ENCODE results near the gene ENOX1.
"Not testable (repeated sequence)": the region's sequence is repeated elsewhere in the genome, so short reads cannot be mapped to it uniquely, and the experiment has no call there.

Gene ENOX1

GRCh38 chr13:43200736-43201135, 586.0 kb downstream of the ENOX1 start:
- DNase-seq (ENCODE audit: low read depth): no peak

GRCh38 chr13:43200307-43200706, 586.5 kb downstream of the ENOX1 start:
- no peak for DNase-seq (ENCODE audit: low read depth)

DNA sequence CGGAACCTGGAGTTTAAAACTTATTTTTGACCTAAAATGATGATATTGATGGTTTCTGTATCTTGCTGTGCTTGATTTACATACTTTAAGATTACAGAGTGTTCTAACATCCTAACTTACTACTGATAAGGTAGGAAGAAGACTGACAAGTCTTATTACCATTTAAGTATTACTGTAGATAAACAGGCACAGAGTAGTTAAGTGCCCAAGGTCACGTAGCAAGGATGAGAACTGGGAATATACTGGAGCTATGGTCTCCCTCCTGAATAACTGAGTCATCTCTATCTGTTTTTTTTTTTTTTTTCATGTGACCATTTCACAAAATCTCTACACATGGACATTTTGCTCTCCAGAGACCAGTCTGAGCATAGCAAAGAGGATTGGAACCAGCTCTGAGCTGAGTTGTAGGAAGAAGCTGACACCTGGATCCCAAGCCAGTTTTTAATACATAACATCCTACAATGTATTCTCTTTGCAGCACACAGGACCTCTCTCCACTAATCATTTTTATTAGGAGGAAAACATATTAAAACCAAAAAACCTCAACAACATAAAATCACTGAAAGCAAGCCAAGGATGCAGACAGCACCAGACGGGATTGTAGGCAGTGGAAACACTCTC, 589.9 kb downstream of the ENOX1 start:
- DNase-seq (ENCODE audit: low read depth): no peak

GRCh38 chr13:43196086-43196621, 590.6 kb downstream of the ENOX1 start:
- no peak for DNase-seq (ENCODE audit: low read depth)

- DNase-seq (ENCODE audit: low read depth): no peak
These were observed 591.2 kb downstream of the ENOX1 start for GRCh38 chr13:43195551-43195950.

GRCh38 chr13:43195112-43195511, 591.7 kb downstream of the ENOX1 start:
- no peak for DNase-seq (ENCODE audit: low read depth)

GRCh38 chr13:43193789-43194420, 592.9 kb downstream of the ENOX1 start:
- no peak for DNase-seq (ENCODE audit: low read depth)

DNA sequence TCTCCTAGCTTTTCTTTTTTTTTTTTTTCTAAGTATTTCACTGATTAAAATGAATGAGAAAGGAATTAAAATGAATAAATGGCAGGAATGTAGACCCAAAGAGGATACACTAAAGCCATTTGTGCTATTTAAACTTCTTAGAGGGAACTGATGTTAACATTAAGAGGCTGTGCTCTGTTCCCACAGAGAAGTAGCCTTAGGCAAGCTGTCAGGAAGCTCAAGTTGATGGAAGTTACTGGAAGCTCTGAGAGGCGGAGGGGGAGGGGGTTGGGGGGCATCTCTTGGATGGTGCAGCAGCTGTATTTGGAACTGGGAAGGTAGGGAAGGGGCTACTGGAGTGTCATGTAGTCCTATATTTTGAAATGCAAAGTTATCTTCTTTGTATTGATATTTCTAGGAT, 595.2 kb downstream of the ENOX1 start:
- no peak for DNase-seq (ENCODE audit: low read depth)

- no peak for DNase-seq (ENCODE audit: low read depth)
These were observed 601.5 kb downstream of the ENOX1 start for GRCh38 chr13:43185226-43185625.

GRCh38 chr13:43180837-43181236, 605.9 kb downstream of the ENOX1 start:
- DNase-seq (ENCODE audit: low read depth): no peak

- DNase-seq (ENCODE audit: low read depth): no peak
These were observed 606.6 kb downstream of the ENOX1 start for GRCh38 chr13:43180036-43180660.

- no peak for DNase-seq (ENCODE audit: low read depth)
These were observed 615.3 kb downstream of the ENOX1 start for GRCh38 chr13:43171489-43171888.

GRCh38 chr13:43170506-43170905, 616.3 kb downstream of the ENOX1 start:
- DNase-seq (ENCODE audit: low read depth): no peak

DNA sequence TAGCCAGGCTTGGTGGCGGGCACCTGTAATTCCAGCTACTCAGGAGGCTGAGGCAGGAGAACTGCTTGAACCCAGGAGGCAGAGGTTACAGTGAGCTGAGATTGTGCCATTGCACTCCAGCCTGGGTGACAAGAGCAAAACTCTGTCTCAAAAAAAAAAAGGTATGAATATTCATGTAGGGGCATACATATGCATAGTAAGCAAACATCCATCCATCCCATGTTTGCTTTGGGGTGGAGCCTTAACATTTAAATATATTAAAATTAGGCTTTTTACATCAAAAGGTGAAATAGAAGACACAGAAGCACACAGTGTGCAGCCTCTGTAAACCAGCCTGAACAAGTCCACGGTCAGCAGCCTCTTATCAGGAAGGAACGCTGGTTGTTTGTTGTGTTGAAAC, 618.3 kb downstream of the ENOX1 start:
- not testable (repeated sequence) for DNase-seq (ENCODE audit: low read depth)

DNA sequence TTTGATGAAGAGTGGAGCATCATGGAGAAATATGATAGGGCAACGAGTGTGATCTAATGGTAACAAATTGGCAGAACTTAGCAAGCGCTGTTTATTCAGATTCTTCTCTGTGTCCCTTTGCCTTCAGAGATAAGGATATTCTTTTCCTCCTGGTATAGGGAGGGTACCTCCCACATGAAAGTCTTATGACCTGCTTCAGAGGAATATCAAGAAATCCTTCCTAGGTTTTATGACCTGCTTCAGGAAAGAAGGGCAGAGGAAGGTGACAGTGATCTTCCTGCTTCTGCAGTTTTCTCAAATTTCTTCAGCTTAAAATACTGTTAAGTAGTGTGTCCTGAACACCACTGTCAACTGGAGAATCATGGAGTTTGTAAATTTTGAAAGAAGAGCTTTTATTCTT, 619.0 kb downstream of the ENOX1 start:
- DNase-seq (ENCODE audit: low read depth): no peak

DNA sequence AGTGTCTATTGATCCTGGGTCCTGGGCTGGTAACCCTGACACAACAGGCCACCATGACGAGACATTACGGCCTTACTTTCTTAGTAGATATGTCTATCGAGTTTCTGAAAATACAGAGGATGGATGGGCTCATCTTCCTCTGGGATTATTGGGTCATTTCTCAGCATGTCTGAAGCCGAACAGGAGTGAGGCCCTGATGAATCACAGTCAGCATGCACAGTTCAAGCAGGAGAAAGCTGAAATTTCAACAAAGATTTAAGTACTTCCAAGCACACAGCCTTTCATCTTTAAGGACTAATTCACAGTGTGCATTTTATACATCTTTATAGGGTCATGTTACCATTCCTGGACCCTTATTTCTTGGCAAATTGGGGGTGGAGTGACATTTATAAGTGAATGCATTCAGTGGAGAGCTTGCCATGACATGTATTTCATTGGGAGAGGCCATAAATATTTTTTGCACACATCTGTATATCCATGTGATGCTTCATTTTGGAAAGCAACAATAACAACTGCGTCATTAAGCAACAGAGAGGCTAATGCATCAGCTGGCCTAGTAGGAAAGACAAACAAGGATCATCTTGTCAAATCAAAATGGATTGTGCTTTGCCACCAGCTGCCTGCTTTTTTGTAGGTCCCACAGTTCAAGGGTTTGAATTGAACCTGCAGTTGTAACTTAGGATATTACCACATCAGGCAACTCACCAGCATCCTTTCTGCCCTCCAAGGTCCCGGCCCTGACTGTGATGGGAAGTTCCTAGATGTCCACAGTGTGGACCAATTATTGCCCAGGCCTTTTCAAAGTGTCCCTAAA, 619.9 kb downstream of the ENOX1 start:
- DNase-seq (ENCODE audit: low read depth): no peak
